Measurements from ENCODE around the gene TEAD1. TPM values are rescaled to one million over a fixed set of nuclear protein-coding genes. Genes with fewer than 3 reads are reported as not detected.

Gene TEAD1
- total and polyA plus RNA-seq, 10 of the 15 experiments (the other 5 are each of a cell fraction or from before 2014, with no cell fraction given) = 0.01 to 0.59 (median 0.04) TPM; not detected in 6

- TF ChIP-seq GABPA (IDR thresholded peaks at IDR 0.05; ENCODE audit: low read depth) (no peak), ZBTB33 (IDR thresholded peaks at IDR 0.05) (no peak), NR2C1 (IDR thresholded peaks at IDR 0.05) (no peak)
- TF ChIP-seq, protein P1, sequence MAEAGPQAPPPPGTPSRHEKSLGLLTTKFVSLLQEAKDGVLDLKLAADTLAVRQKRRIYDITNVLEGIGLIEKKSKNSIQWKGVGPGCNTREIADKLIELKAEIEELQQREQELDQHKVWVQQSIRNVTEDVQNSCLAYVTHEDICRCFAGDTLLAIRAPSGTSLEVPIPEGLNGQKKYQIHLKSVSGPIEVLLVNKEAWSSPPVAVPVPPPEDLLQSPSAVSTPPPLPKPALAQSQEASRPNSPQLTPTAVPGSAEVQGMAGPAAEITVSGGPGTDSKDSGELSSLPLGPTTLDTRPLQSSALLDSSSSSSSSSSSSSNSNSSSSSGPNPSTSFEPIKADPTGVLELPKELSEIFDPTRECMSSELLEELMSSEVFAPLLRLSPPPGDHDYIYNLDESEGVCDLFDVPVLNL (IDR thresholded peaks at IDR 0.05; ENCODE audit: low read depth, low read length) = no peak
These were observed 193.3 kb downstream of the TEAD1 start (continued) for GRCh38 chr11:12867531-12867930.

DNA sequence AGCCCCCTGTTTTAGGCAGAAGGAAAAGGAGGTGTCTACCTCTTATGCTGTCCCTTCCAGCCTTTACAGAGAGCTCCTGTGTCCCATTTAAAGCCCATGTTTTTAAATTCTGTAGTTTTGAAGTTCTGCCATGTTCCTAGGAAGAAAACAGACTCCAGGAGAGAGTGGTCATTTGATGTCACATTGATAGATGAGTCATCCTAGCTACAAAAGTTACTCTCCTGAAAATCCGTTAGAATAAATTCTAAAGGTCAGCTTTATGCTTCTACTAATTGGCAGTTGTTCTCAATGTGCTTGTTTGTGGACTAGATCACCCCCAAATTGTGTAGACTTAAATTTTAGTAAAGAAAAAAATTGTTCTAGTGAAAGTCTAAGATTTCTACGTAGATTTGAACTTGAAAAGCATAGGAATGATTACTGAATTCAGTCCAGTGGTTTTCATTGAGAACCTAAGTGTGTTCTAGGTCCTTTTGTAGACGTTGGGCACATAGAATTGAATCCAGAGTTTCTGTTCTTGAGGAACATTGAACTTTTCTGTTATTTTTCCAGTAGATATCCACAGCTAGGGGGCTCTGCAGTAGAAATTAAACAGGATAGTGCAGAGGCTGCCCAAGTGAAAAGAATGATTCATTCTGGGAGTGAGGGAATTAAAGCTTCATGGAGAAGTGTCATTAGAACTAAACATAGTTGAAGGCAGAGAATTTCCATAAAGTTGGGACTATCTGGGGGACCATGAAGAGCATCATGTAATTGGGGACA lies 194.3 kb downstream of the TEAD1 start:
- WGBS (ENCODE audit: insufficient coverage, insufficient replicate concordance, low lambda C conversion rate, missing lambda C conversion rate) = 7% methylated on average over 3 of the region's 3 CpGs
- no peak overlapping the region for H3K4me2 ChIP-seq (ENCODE audit: control insufficient read depth, insufficient read depth)
- DNase-seq (ENCODE audit: low read depth, low spot score) (no peak), FAIRE-seq (no peak), ATAC-seq (no peak)
- H4K20me1 ChIP-seq (ENCODE audit: control insufficient read depth, insufficient read depth) = no peaks in the 10 kb centered on the region
- no peaks in the 10 kb centered on the region for H3K79me2 ChIP-seq (ENCODE audit: control insufficient read depth, insufficient read depth, low read length)
- ChIA-PET CTCF (no interaction called here), SMC1A (ENCODE audit: uncharacterized antibody, unreplicated experiment) (interaction anchor here (1.5 kb wide), 1 partner anchor 21 kb away, joined by 3 read pairs; no protein-coding TSS in a partner anchor), POLR2A (no interaction called here), RAD21 (ENCODE audit: unreplicated experiment) (no interaction called here)
- H3K9ac ChIP-seq (ENCODE audit: control insufficient read depth, insufficient read depth, low read length) = no peak overlapping the region
- in situ Hi-C loops (cut with MboI) = no loop called here
- no peaks in the 10 kb centered on the region; the same call in 2 of the 3 replicates for H3K9me3 ChIP-seq (replicated peaks; ENCODE audit: control insufficient read depth, insufficient read depth, low read length)
- H3K27me3 ChIP-seq (replicated peaks in 1 of 2; ENCODE audit: control insufficient read depth in 2 of 2, insufficient read depth in 2 of 2, low read length in 1 of 2) = no peaks in the 10 kb centered on the region; a peak in 2 of 4 replicates
- no TSS peak for BruUV-seq (replicated peaks)
- intact Hi-C loops (cut with micrococcal nuclease; ENCODE audit: unreplicated experiment) = no loop called here
- H3K27ac ChIP-seq (ENCODE audit: control insufficient read depth, insufficient read depth) = no peak overlapping the region
- H3K4me3 ChIP-seq = no peak overlapping the region
- H3K36me3 ChIP-seq (ENCODE audit: control insufficient read depth in 2 of 2, insufficient read depth in 2 of 2, low read length in 1 of 2) = no peaks in the 10 kb centered on the region
- no peak overlapping the region for H2AFZ ChIP-seq (ENCODE audit: control insufficient read depth, low read depth, low read length)
- H3K4me1 ChIP-seq (ENCODE audit: control insufficient read depth, insufficient read depth, low read length) = no peaks in the 10 kb centered on the region
- TF ChIP-seq MXI1 (IDR thresholded peaks at IDR 0.05; ENCODE audit: low read depth, low read length) (no peak), NFYB (IDR thresholded peaks at IDR 0.05; ENCODE audit: insufficient read depth, low read depth, low read length) (no peak), PAX5 (IDR thresholded peaks at IDR 0.05; ENCODE audit: borderline replicate concordance, low read depth, low read length) (no peak), NR2F1 (conservative IDR thresholded peaks at IDR 0.05) (no peak), STAT3 (IDR thresholded peaks at IDR 0.05; ENCODE audit: low read depth, low read length) (no peak), ZZZ3 (IDR thresholded peaks at IDR 0.05; ENCODE audit: control insufficient read depth, insufficient read length, low read depth) (no peak), MLLT1 (IDR thresholded peaks at IDR 0.05) (no peak), GABPA (IDR thresholded peaks at IDR 0.05; ENCODE audit: low read depth) (no peak), EZH2 (IDR thresholded peaks at IDR 0.05; ENCODE audit: borderline replicate concordance, control insufficient read depth, low read depth, low read length) (no peak)
- TF ChIP-seq, protein P2, sequence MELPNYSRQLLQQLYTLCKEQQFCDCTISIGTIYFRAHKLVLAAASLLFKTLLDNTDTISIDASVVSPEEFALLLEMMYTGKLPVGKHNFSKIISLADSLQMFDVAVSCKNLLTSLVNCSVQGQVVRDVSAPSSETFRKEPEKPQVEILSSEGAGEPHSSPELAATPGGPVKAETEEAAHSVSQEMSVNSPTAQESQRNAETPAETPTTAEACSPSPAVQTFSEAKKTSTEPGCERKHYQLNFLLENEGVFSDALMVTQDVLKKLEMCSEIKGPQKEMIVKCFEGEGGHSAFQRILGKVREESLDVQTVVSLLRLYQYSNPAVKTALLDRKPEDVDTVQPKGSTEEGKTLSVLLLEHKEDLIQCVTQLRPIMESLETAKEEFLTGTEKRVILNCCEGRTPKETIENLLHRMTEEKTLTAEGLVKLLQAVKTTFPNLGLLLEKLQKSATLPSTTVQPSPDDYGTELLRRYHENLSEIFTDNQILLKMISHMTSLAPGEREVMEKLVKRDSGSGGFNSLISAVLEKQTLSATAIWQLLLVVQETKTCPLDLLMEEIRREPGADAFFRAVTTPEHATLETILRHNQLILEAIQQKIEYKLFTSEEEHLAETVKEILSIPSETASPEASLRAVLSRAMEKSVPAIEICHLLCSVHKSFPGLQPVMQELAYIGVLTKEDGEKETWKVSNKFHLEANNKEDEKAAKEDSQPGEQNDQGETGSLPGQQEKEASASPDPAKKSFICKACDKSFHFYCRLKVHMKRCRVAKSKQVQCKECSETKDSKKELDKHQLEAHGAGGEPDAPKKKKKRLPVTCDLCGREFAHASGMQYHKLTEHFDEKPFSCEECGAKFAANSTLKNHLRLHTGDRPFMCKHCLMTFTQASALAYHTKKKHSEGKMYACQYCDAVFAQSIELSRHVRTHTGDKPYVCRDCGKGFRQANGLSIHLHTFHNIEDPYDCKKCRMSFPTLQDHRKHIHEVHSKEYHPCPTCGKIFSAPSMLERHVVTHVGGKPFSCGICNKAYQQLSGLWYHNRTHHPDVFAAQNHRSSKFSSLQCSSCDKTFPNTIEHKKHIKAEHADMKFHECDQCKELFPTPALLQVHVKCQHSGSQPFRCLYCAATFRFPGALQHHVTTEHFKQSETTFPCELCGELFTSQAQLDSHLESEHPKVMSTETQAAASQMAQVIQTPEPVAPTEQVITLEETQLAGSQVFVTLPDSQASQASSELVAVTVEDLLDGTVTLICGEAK (IDR thresholded peaks at IDR 0.05; ENCODE audit: borderline replicate concordance) = no peak
